Activated CD8-positive, alpha-beta memory T cell treated with anti-CD3 and anti-CD28 coated beads, Interleukin-2, amount 50 U/mL, for 24 hours (primary cell): ENCODE data around the gene TTC9B.
"Not testable (repeated sequence)": the region's sequence is repeated elsewhere in the genome, so short reads cannot be mapped to it uniquely, and the experiment has no call there.

ENCODE experiments used
- DNase-seq: peaks from one replicate; pipeline ENCODE4 v3.0.0-alpha.2; 2020; ENCODE audit errors: extremely low read depth

TTC9B gene

GRCh38 chr19:40214936-40215335 is 3.2 kb downstream of the TTC9B start:
- no peak for DNase-seq

- no peak for DNase-seq
These were observed 4.2 kb downstream of the TTC9B start for GRCh38 chr19:40213882-40214570.

GRCh38 chr19:40213251-40213829 is 4.8 kb downstream of the TTC9B start:
- no peak for DNase-seq

GRCh38 chr19:40210889-40211288 is 7.3 kb downstream of the TTC9B start:
- no peak for DNase-seq

- DNase-seq: no peak
These were observed 9.6 kb downstream of the TTC9B start for GRCh38 chr19:40208602-40209001.

- no peak for DNase-seq
These were observed 12.4 kb downstream of the TTC9B start for GRCh38 chr19:40205760-40206159.

GRCh38 chr19:40204381-40204780 is 13.8 kb downstream of the TTC9B start:
- DNase-seq: no peak

- no peak for DNase-seq
These were observed 17.7 kb downstream of the TTC9B start for GRCh38 chr19:40200341-40201099.

GRCh38 chr19:40198272-40198990 is 19.8 kb downstream of the TTC9B start:
- DNase-seq: no peak

GRCh38 chr19:40193587-40193849 is 24.7 kb downstream of the TTC9B start:
- no peak for DNase-seq

GRCh38 chr19:40192758-40193586 is 25.2 kb downstream of the TTC9B start:
- no peak for DNase-seq

- no peak for DNase-seq
These were observed 26.1 kb downstream of the TTC9B start for GRCh38 chr19:40191836-40192646.

GRCh38 chr19:40190891-40191835 is 27.0 kb downstream of the TTC9B start, which contains the start of gene MAP3K10:
MAP3K10 (plus strand) TSS chr19:40191426; CDS start chr19:40192032, 606 bp downstream.
- DNase-seq: peak; percentile 37

- DNase-seq: no peak
These were observed 33.9 kb downstream of the TTC9B start for GRCh38 chr19:40184273-40184672.

GRCh38 chr19:40178756-40179155 is 39.4 kb downstream of the TTC9B start:
- DNase-seq: no peak

GRCh38 chr19:40177286-40178070 is 40.7 kb downstream of the TTC9B start:
- DNase-seq: no peak

- DNase-seq: no peak
These were observed 42.4 kb downstream of the TTC9B start for GRCh38 chr19:40175820-40176219.

- no peak for DNase-seq
These were observed 44.1 kb downstream of the TTC9B start for GRCh38 chr19:40174092-40174491.

- not testable (repeated sequence) for DNase-seq
These were observed 46.9 kb downstream of the TTC9B start for GRCh38 chr19:40171293-40171692.
